ENCODE data around the gene ANK3. TPM values are rescaled to one million over a fixed set of nuclear protein-coding genes. Genes with fewer than 3 reads are reported as not detected.

The ANK3 gene
- total RNA-seq, 2 donors from 2014 or later, result 41.0 to 113 TPM

DNA sequence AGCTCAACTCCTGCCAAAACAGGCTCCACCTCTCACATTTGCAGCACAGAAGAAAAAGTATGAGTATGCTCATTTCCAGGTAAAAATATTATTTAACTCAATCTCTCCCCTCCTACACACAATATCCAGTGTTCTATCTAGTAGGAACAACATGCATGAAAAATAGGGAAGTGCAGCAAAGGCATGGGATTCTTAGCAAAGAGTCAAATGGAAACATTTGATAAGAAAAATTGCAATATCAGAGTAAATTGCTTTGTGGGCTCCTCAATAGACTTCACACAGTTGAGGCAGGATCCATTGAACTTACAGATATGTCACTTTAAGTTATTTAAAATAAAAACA lies 150.9 kb downstream of the ANK3 start:
- no peak for ATAC-seq
- Histone ChIP-seq H3K36me3 (replicated peaks in 1 of 2; ENCODE audit: insufficient read depth in 1 of 2, low read depth in 2 of 2) (no peaks in the 10 kb centered on the region), H3K27ac (no peak overlapping the region), H3K9me3 (no peaks in the 10 kb centered on the region), H3K4me1 (no peaks in the 10 kb centered on the region), H3K4me3 (no peak overlapping the region), H3K27me3 (no peaks in the 10 kb centered on the region)
- no peak for DNase-seq
- intact Hi-C loops (cut with DNase I), result loop anchor here (5.0 kb wide), 1 partner anchor 199 kb away; no protein-coding TSS in a partner anchor
- TF ChIP-seq POLR2A (IDR thresholded peaks at IDR 0.05) (no peak), CTCF (IDR thresholded peaks at IDR 0.05) (no peak)

DNA sequence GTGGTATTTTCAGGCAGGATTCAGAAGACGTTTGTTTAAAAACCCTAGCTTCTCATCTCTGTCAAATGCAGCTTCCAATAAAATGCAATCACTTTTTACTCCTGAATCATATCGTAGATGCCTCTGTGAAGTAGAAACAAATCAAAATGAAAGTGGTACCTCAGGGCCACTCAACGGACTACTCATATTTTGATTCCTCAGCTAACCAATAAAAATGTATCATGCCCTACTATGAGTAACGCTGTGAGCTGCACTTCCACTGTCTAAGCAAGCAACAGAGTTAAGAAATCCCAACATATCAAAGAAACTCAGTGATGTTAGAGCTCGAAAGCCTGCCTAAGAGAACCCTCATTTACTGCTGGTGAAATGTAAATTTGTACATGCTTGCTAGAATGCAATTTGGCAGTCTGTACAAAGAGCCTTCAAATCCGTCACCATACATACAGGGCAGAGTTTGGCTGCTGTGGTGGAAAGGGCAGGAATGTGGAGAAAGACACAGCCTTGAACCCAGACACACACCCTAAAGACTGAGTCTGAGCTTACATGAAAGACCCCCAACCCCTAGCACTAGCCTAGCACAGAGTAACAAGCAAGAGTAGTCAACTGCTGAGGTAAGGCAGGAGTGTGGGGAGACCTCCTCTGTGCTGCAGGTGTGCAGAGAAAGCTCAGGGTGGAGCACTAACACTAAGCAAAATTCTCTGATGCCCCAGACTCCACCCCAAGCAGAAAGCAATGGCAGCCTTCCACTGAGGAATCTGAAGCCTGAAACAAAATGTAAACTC lies 151.5 kb downstream of the ANK3 start:
- peak; percentile 17 to 61 (median 34) for DNase-seq
- no peaks in the 10 kb centered on the region for H3K4me1 ChIP-seq
- H3K27me3 ChIP-seq, result no peaks in the 10 kb centered on the region
- 56 to 88% methylated on average over 5 to 6 of the region's 6 CpGs for WGBS, 2 donors
- peak; percentile 33 for ATAC-seq
- no peak overlapping the region for H3K4me3 ChIP-seq
- intact Hi-C loops (cut with DNase I), result loop anchor here (5.0 kb wide), 1 partner anchor 199 kb away; no protein-coding TSS in a partner anchor
- no peaks in the 10 kb centered on the region for H3K36me3 ChIP-seq (replicated peaks in 1 of 2; ENCODE audit: insufficient read depth in 1 of 2, low read depth in 2 of 2)
- no peak overlapping the region for H3K27ac ChIP-seq
- no peak for TF ChIP-seq POLR2A (IDR thresholded peaks at IDR 0.05)
- peak in 4 of 7 experiments; percentile 39 to 65 (median 52) for TF ChIP-seq CTCF (IDR thresholded peaks at IDR 0.05)
- no peaks in the 10 kb centered on the region for H3K9me3 ChIP-seq

GRCh38 chr10:60236869-60237524 lies 152.7 kb downstream of the ANK3 start:
- ATAC-seq, result peak; percentile 21
- Histone ChIP-seq H3K4me1 (no peaks in the 10 kb centered on the region), H3K9me3 (no peaks in the 10 kb centered on the region), H3K4me3 (no peak overlapping the region), H3K36me3 (replicated peaks in 1 of 2; ENCODE audit: insufficient read depth in 1 of 2, low read depth in 2 of 2) (no peaks in the 10 kb centered on the region), H3K27me3 (no peaks in the 10 kb centered on the region), H3K27ac (peak overlapping the region in 1 of 4 donors; percentile 40)
- TF ChIP-seq POLR2A (IDR thresholded peaks at IDR 0.05) (no peak), CTCF (IDR thresholded peaks at IDR 0.05) (no peak)
- intact Hi-C loops (cut with DNase I), result loop anchor here (5.0 kb wide), 1 partner anchor 200 kb away; no protein-coding TSS in a partner anchor
- WGBS, 2 donors, result 76 to 90% methylated on average over 9 of the region's 9 CpGs
- peak in 2 of 4 donors; percentile 8 to 59 for DNase-seq

GRCh38 chr10:60235001-60235400 lies 154.7 kb downstream of the ANK3 start:
- H3K4me3 ChIP-seq, result no peak overlapping the region
- no peaks in the 10 kb centered on the region for H3K36me3 ChIP-seq (replicated peaks in 1 of 2; ENCODE audit: insufficient read depth in 1 of 2, low read depth in 2 of 2)
- ATAC-seq, result no peak
- H3K9me3 ChIP-seq, result no peaks in the 10 kb centered on the region
- no peaks in the 10 kb centered on the region for H3K4me1 ChIP-seq
- WGBS, 2 donors, result 48 to 58% methylated on average over 1 of the region's 1 CpG
- TF ChIP-seq CTCF (IDR thresholded peaks at IDR 0.05) (no peak), POLR2A (IDR thresholded peaks at IDR 0.05) (no peak)
- intact Hi-C loops (cut with DNase I), result loop anchor here (5.0 kb wide), 1 partner anchor 202 kb away; no protein-coding TSS in a partner anchor
- no peak overlapping the region for H3K27ac ChIP-seq
- no peak for DNase-seq
- H3K27me3 ChIP-seq, result no peaks in the 10 kb centered on the region
